Measurements from ENCODE around the gene RPL23. TPM values are rescaled to one million over a fixed set of nuclear protein-coding genes. Genes with fewer than 3 reads are reported as not detected.

RPL23 gene
- total and polyA plus RNA-seq, 2 experiments from 2014 or later: 516 to 1,221 TPM

DNA sequence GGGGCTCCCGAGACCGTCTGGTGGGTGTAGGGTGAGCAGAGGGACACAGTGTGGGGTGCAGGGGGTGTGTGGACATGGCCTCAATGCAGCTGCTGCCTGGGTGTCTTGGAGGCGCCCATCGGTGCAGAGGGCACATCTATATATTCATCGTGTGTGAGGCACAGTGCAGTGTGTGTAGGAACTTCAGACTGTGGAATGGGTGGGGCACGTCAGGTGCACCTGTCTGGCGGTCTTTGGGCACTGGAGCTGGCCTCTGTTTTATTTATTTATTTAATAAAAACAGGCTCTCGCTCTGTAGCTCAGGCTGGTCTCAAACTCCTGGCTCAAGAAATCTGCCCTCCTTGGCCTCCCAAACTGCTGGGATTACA lies 33.1 kb upstream of the RPL23 start:
- Histone ChIP-seq H3K27ac (no peak overlapping the region), H3F3A (ENCODE audit: insufficient read depth) (peaks cover 39% of the 10 kb centered on the region), H3K9me3 (ENCODE audit: low read depth) (no peaks in the 10 kb centered on the region), H3K9ac (no peak overlapping the region), H3K27me3 (replicated peaks; ENCODE audit: insufficient read depth) (no peaks in the 10 kb centered on the region), H3K4me2 (ENCODE audit: unreplicated experiment) (no peak overlapping the region), H3K36me3 (ENCODE audit: low read depth) (peaks cover 25% of the 10 kb centered on the region), H3K4me3 (no peak overlapping the region), H4K20me1 (ENCODE audit: insufficient read depth) (peaks cover 25% of the 10 kb centered on the region; the same call in 1 of the 2 replicates), H2AFZ (no peak overlapping the region), H3K4me1 (ENCODE audit: insufficient read depth) (peaks cover 34% of the 10 kb centered on the region), H3K9me2 (ENCODE audit: insufficient read depth) (no peaks in the 10 kb centered on the region), H3K79me2 (ENCODE audit: insufficient read depth) (peaks cover 100% of the 10 kb centered on the region)
- DNase-seq: no peak
- TF ChIP-seq EZH2 (IDR thresholded peaks at IDR 0.05; ENCODE audit: insufficient read depth, poor library complexity, severe bottlenecking) (no peak), EZH2phosphoT487 (IDR thresholded peaks at IDR 0.05; ENCODE audit: insufficient read depth, low read depth) (no peak)
- WGBS, 2 experiments (ENCODE audit: low coverage in 1 of 2, low lambda C conversion rate in 2 of 2, missing lambda C conversion rate in 2 of 2): 62 to 70% methylated on average over 8 of the region's 8 CpGs
- in situ Hi-C loops (cut with MboI): no loop called here

DNA sequence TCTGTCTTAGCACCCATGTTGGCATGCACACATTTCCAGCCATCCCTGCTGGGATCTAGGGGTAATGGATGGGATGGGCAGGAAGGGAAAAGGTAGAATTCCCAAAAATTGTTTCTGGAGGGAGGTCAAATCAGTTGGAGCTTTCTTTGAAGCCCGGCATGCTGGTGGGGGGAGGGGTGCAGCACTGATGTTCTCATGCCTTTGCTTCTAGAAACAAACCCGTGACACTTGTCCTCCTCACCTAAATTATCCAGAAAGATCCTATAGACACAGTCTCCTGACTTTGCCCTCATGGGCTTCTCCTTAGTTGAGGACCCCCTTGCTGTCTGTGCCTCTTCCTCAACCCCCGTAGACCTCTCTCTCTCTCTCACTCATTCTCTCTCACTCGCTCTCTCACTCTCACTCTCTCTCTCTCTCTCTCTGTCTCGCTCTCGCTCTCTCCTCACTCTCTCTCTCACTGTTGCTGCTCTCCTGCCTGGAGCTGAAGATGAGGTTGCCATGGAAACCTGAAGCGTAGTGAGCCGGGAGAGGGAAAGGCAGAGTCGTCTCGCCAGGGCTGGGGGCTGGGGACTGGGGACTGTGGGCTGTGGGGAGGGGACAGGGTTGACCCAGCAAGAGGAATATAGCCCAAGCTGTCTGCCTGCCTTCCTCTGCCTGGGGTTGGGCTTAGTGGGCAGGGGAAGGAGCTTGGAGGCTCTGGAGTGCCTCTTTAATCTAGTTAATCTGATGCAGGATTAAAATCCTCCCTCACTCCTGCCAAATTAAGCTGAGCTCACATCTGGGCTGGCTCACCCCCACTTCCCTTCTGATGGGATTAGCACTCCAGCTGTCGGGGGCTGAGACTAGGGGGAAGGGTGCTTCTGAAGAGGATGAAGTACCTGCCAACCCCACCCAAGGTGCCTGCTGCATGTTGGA lies 32.5 kb upstream of the RPL23 start:
- H3K4me1 ChIP-seq (ENCODE audit: insufficient read depth): peaks cover 40% of the 10 kb centered on the region
- H3K9me3 ChIP-seq (ENCODE audit: low read depth): no peaks in the 10 kb centered on the region
- peaks cover 43% of the 10 kb centered on the region for H3F3A ChIP-seq (ENCODE audit: insufficient read depth)
- no peak overlapping the region for H3K9ac ChIP-seq
- peaks cover 100% of the 10 kb centered on the region for H3K79me2 ChIP-seq (ENCODE audit: insufficient read depth)
- H4K20me1 ChIP-seq (ENCODE audit: insufficient read depth): peaks cover 30% of the 10 kb centered on the region; the same call in 1 of the 2 replicates
- peak; percentile 52 for DNase-seq
- WGBS, 2 experiments (ENCODE audit: low coverage in 1 of 2, low lambda C conversion rate in 2 of 2, missing lambda C conversion rate in 2 of 2): 41 to 52% methylated on average over 11 of the region's 11 CpGs
- H3K9me2 ChIP-seq (ENCODE audit: insufficient read depth): no peaks in the 10 kb centered on the region
- H3K4me2 ChIP-seq (ENCODE audit: unreplicated experiment): no peak overlapping the region
- no peaks in the 10 kb centered on the region for H3K27me3 ChIP-seq (replicated peaks; ENCODE audit: insufficient read depth)
- no peak for TF ChIP-seq EZH2 (IDR thresholded peaks at IDR 0.05; ENCODE audit: insufficient read depth, poor library complexity, severe bottlenecking)
- no peak for TF ChIP-seq EZH2phosphoT487 (IDR thresholded peaks at IDR 0.05; ENCODE audit: insufficient read depth, low read depth)
- no peak overlapping the region for H3K27ac ChIP-seq
- no peak overlapping the region for H2AFZ ChIP-seq
- H3K36me3 ChIP-seq (ENCODE audit: low read depth): peaks cover 23% of the 10 kb centered on the region
- H3K4me3 ChIP-seq: no peak overlapping the region
- in situ Hi-C loops (cut with MboI): no loop called here

DNA sequence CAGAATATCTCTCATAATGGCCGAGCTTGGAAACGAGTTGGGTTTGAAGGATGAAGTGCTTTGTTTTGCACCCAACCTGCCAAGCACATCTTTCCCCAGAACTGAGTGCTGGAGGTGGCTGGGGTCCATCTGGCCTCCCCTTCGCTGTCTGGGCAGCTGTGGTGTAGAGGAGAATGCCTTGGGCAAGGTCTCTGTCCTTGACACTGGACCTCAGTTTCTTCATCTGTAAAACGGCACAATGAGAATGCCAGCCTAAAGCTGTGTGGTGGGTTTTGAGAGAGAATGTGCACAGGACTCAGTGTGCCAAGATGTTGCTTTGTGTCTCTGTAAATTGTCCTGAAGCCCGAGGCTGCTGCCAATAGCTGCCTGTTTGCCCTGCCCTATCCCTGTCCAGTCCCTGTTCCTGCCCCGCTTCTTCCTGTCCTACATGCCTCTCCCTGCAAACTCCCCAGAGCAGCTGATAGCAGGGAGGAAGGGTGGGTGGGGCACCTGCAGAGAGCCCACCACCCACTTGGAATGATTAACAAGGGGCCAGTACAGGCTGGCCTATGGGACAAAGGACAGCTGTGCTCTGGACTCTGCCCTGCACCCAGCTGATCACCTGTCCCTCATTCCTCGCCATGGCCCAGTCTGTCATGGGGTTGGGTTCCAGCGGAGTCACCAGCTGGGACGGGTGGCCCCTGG lies 31.7 kb upstream of the RPL23 start:
- Histone ChIP-seq H2AFZ (no peak overlapping the region), H3K36me3 (ENCODE audit: low read depth) (peaks cover 28% of the 10 kb centered on the region), H3K9me2 (ENCODE audit: insufficient read depth) (no peaks in the 10 kb centered on the region), H3K27me3 (replicated peaks; ENCODE audit: insufficient read depth) (no peaks in the 10 kb centered on the region), H3K79me2 (ENCODE audit: insufficient read depth) (peaks cover 99% of the 10 kb centered on the region), H3K4me2 (ENCODE audit: unreplicated experiment) (no peak overlapping the region), H3K4me3 (no peak overlapping the region), H3K9me3 (ENCODE audit: low read depth) (no peaks in the 10 kb centered on the region), H3K4me1 (ENCODE audit: insufficient read depth) (peaks cover 48% of the 10 kb centered on the region), H3K9ac (no peak overlapping the region; the same call in 1 of the 2 replicates), H3K27ac (no peak overlapping the region), H4K20me1 (ENCODE audit: insufficient read depth) (peaks cover 36% of the 10 kb centered on the region), H3F3A (ENCODE audit: insufficient read depth) (peaks cover 49% of the 10 kb centered on the region)
- 59 to 64% methylated on average over 9 of the region's 9 CpGs for WGBS, 2 experiments (ENCODE audit: low coverage in 1 of 2, low lambda C conversion rate in 2 of 2, missing lambda C conversion rate in 2 of 2)
- in situ Hi-C loops (cut with MboI): no loop called here
- TF ChIP-seq EZH2 (IDR thresholded peaks at IDR 0.05; ENCODE audit: insufficient read depth, poor library complexity, severe bottlenecking) (no peak), EZH2phosphoT487 (IDR thresholded peaks at IDR 0.05; ENCODE audit: insufficient read depth, low read depth) (no peak)
- peak; percentile 3 for DNase-seq

DNA sequence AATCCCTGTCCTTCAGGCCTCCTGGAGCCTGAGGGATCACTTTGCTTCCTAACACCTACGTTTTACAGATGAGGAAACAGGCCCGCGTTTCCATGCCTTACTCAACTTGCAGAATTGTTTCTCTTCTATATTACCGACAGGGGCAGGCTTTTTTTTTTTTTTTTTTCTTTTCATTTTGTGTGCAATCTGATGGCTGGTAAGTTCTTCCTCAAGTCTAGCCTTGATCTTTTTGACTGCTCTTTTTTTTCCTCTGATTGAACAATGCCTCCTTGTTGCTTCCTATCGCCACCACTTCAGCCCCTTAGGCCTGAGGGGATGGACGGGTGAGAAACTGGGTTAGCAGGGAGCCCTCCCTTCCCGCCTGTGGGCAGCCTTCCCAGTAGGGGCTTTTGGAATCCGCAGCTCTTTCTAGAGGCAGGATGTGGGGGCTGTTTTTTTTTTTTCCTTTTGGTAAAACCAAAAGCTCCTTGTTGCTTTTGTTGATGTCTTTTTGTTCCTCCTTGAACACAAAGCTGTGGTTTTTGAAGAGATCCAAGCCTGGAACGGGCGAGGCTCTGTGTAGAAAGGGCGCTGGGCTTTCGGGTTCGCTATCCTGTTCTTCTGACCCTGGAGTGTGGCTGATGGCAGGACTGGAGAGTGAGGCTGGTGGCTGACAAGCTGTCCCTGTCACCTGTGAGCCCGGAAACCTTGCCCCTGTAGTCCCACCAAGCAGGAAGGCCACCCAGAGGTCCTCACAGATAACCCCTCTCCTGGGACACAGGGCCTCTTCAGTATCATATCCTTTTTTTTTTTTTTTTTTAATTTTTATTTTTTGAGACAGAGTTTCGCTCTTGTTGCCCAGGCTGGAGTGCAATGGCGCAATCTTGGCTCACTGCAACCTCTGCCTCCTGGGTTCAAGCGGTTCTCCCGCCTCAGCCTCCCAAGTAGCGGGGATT lies 30.3 kb upstream of the RPL23 start:
- Histone ChIP-seq H3K27me3 (replicated peaks; ENCODE audit: insufficient read depth) (no peaks in the 10 kb centered on the region), H3K79me2 (ENCODE audit: insufficient read depth) (peaks cover 95% of the 10 kb centered on the region), H3K9me3 (ENCODE audit: low read depth) (no peaks in the 10 kb centered on the region), H3K4me2 (ENCODE audit: unreplicated experiment) (no peak overlapping the region), H3K9ac (no peak overlapping the region; the same call in 1 of the 2 replicates), H3K36me3 (ENCODE audit: low read depth) (peaks cover 18% of the 10 kb centered on the region), H3K4me3 (no peak overlapping the region), H2AFZ (no peak overlapping the region), H3K27ac (peak overlapping the region; percentile 36), H3K9me2 (ENCODE audit: insufficient read depth) (no peaks in the 10 kb centered on the region), H3F3A (ENCODE audit: insufficient read depth) (peaks cover 50% of the 10 kb centered on the region), H3K4me1 (ENCODE audit: insufficient read depth) (peaks cover 61% of the 10 kb centered on the region), H4K20me1 (ENCODE audit: insufficient read depth) (peaks cover 33% of the 10 kb centered on the region)
- 80% methylated on average over 19 of the region's 19 CpGs for WGBS, 2 experiments (ENCODE audit: low coverage in 1 of 2, low lambda C conversion rate in 2 of 2, missing lambda C conversion rate in 2 of 2)
- DNase-seq: peak; percentile 44
- TF ChIP-seq EZH2 (IDR thresholded peaks at IDR 0.05; ENCODE audit: insufficient read depth, poor library complexity, severe bottlenecking) (no peak), EZH2phosphoT487 (IDR thresholded peaks at IDR 0.05; ENCODE audit: insufficient read depth, low read depth) (no peak)
- in situ Hi-C loops (cut with MboI): no loop called here

All from GM23248 (cell line).